Measurements from ENCODE around the gene SNX22.

DNA sequence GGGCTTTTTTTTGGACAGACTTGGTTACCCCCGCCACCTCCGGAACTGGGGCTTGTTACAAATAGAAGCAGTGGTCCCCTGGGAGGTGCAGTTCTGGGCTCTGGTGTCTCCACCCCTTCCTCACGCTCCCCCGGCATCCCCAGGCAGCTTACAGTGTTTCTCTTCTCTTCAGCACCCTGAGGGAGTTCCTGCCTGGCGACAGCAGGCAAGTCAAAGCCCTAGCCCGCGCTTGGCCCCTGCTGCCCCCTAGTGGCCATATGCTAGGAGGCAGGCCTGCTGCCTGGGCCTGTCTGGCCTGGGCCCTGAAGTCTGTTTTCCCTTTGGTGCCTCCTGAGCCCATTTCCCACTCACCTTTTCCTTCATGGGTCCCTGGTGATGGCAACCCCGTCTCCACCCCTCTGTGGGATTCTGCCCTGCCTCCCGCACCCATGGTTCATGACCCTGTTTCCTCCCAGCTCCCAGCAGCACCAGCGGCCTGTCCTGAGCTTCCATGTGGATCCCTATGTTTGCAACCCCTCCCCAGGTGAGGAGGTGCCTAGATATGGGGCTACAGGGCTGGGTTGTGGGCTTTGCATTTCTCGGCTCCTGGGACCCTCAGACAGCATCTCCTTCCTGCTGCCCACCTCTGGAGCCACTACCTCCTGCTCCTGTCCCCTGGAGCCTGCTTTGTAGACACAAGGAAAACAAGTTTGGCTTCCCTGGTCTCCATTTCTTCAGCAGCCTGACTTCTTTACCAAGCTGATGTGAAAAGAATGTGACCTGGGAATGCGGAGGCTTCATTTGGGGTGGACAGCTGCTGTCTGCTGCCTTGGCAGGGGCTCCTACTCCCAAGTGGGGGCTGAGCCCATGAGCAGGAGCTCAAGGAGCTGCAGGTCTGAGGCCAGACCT is 2.2 kb downstream of the SNX22 start:
- TF ChIP-seq POLR2A (IDR thresholded peaks at IDR 0.05; ENCODE audit: low read length) (peak; percentile 48), GATA1 (IDR thresholded peaks at IDR 0.05; ENCODE audit: low read depth, low read length) (no peak)

Data from erythroblast (primary cell).